HL-60/S4 treated with phorbol 12-myristate 13-acetate at 8.2 ng/mL for 4 days and 3 days (cell line): ENCODE data around the gene CPED1.
"Not testable (repeated sequence)": the region's sequence is repeated elsewhere in the genome, so short reads cannot be mapped to it uniquely, and the experiment has no call there.

ENCODE experiments used
- in situ Hi-C: fragments of 300-500 bp; cut with MboI; formaldehyde crosslinking; loops from 2 replicates; pipeline ENCODE4 v1.15.0; 2022; ENCODE audit warnings: low sequenced_read_pairs

Gene CPED1

DNA sequence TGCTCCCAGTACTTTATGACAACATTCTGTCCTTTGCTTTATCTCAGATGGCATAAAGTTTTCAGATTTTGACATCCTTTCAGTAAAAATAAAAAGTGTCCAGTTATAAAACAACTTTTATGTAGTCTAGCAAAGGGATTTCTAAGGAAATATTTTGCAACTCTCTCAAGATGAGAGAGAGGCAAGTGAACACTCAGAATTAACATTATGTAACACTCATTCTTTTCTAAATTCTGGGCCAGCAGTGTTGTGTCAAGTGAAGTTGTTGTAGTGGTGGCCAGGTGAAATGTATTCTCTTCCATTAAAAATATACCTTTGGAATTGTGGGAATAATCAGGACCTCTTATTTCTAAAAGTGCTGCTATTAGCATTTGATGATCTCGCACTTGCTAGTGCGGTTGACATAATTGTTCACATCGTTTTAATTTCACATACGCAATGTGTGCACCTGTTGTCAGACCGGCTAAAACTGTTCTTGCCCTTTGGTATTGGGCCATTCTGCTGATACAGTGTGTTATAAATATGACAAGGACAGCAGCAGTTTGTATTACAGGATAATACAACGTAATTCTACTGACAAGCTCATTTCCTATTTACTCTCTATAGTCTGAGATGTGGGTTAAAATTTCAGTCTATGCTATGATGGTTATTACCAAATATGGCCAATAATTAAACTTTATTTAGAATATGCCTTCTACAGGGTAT lies 23.8 kb downstream of the CPED1 start:
- in situ Hi-C loops, result no loop called here

DNA sequence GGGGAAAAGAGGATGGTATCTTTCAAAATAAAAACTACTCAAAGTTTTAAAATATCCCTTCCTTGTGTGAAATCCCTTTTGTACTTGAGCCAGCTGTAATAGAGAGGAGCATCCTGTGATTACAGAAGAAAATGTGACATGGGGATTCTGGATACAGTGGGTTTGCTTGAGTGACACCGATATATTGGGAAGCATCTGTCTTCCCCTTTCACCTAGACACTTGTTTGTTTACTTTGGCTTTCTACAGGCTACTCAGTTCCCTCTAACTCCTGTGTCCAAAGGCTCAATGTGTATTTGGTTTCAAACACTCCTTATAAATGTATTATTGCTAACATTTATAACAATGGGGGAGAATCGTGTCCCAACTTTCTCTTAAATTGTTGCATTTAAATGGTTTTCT lies 24.4 kb downstream of the CPED1 start:
- in situ Hi-C loops, result no loop called here

DNA sequence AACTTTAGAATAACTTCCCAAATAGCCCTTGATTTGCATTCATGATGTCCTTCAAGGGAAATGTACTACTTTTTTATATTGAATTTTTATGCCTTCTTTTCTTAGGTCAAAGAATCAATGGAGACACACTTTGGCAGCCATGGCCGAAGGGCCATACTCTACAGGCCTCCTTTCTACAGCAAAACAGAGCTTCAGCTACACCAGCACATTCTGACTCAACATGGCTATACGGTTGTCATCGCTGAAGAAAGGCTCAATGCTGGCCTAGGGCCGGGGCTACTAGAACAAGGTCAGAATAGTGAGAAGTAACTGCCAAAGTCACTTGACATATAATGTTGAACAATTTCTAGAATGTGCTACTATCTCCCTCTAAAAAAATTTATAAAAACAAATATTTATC lies 27.0 kb downstream of the CPED1 start:
- in situ Hi-C loops, result no loop called here

DNA sequence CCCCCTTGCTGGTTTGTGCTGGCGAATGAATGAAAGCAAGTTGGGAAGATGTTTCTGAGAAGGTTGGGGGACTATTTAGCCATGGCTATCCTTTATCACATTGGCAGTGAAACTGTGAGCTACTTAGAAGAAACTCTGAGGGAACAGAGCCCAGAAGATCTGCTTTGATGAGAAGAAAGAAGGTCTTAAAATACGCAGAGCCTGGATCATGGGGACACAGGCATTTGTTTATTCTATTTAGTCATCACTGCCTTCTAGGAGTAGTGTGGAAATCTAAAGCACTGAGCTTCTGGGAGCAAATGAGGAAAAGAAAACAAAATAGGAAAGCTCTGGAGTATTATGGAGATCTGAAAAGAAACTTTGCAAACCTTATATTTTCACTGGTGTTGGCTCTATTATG lies 28.5 kb downstream of the CPED1 start:
- in situ Hi-C loops, result no loop called here

DNA sequence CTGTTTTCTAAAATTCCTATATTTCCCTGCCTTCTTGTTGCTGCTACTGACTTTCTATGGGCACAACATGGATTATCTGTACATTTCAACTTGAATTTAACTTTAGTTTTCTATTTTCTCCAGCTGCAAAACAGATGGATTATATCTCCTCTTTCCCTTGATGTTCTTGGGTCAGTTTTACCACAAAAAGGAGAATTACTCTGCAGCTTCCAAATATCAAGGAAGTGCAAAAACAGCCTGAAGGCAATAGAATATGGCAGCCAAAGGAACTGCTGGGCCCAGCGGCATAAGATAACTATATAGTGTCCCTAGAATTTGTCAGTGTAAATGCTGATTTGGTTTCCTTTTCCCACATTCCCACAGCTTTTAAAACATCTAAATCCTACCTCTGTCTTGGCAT lies 29.1 kb downstream of the CPED1 start:
- in situ Hi-C loops, result no loop called here

DNA sequence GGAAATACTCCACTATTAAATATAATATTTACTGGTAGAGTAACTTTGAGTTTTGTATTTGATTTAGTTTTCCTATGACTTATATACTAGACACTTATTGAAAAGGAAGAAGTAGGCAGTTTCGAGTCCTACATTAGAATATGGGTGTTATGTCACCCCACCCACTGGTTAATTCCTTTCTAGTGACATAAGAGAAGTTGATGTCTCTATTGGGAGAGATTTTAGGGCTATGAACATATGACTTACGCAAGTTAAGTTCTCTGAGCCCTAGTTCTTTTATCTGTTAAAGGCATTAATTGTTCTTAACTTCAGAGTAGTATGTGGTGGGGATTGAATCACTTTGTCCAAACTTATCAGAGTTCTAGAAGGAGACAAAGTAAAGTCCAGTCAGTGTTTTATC lies 30.5 kb downstream of the CPED1 start:
- in situ Hi-C loops, result no loop called here

DNA sequence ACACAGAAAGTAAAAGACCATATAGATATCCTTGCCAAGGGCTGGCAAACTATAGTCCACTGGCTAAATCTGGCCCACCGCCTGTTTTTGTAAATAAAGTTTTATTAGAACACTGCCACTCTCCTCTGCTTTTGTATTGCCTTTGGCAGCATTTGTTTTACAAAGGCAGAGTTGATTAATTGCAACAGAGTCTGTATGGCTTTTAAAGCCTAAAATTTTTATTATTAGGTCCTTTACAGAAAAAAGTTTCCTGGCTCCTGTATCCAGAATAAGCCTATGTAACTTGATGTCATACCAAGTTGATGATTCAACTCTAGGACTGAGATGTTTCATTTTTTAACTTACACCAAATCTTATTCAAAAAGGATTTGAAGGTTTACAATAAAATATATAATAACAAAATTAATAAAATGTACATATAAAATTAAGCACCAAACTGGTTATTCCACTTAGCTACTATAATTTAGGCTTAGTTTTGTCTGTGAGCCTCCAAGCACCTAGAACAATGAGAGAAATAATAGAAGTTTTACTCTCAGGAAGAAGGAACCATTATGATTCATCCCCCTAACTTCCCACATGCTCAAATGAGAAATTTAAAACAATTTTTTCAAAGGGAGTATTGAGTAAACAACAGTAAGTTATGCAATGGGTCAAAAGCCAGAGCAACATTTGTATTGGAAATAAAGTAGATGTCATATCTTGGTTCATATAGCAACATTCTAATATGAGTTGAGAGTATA lies 31.9 kb downstream of the CPED1 start:
- in situ Hi-C loops, result no loop called here

DNA sequence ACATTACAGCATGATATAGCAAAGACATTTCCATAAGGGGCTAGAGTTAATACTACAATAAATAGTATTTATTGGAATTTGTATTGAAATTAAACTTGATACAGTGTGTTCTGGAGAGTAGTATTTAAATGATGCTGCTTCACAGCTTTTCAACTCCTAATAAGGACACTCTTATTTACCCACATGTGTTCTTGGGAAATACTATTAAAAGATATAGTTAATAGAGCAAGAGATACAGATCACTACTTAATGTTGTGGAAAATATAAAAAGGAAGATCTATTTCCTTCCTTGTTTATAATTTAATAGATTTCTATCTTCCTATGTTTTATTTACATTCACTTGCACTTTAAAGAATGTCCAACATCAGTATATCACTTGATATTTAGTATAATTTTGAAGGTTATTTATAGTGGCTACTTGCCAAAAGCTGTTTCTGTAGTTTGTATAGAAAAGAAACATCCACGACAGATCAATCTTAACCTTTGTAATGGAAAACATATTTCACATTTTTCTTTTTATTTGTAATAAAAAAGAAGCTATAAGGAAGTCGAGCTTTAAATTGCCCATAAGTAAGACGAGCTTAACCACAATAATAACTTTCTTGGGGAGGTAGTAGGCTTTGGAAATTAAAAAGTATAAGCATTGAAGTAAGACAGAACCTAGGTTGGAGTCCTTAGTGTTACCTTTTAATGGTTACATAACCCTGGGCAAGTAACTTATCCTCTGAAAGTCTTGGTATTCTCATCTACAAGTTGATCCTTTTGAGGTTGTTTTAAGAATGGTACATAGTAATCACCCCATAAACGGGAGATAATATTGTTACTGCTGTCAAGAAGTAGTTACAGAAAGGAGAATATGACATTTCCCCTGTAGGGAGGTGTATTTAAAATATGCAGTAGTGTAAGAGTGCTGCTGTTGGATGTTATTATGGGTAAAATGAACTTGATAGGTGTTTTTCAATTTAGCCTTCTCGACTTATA lies 32.8 kb downstream of the CPED1 start:
- in situ Hi-C loops, result no loop called here

DNA sequence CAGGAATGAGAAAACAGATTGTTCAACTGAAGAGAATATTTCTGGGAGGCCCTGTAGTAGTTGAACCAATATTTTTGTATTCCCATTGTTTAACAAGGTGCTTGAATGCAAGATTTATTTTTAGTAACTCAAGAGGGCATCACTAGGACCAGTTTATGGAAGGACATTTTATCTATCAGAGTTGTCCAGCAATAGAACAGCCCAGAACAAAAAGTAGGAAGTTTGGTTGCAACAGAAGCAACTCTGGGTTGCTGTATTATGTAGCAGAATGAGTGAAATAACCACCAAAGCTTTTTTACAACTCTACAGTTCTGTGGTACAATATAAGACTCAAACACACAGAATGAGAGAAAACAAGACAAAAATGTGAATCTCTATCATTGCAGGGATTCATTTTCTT lies 34.7 kb downstream of the CPED1 start:
- in situ Hi-C loops, result no loop called here

DNA sequence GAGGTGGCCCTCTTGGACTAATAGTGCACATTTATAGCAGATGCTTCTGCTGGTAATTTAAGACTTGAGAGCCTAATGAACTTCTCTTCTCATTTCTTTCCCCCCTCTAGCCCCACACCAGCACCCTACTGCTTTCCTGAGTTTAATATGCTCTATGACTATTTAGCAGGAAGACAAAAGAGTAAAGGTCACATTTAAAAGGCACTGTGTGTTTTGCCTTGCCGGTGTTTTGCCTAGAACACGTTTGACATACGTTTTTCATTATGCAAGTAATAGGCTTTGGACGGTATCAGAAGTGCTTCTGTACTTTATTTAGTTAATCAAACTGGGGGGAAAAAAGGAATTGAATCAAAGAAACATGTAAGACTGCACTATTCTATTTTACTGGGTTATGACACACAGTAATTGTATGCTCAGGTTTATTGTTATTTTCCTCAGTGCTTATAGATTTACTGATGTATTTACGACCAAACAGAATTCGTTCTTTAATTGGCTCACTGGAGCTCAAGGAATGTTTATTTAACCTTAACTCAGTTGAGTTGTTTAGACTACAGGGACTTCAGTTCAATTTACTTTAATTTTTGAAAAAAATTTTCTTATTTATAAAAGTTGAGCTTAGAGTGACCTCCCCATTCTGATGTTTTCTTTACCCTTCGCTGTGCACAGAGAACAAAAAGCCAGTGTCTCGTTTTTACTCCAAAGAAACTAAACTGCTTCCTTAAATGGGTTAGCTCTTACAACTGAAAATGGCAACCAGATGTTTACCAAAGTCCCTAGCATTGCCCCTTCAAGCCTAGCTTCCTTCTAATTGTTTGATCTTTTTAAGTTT lies 35.4 kb downstream of the CPED1 start:
- in situ Hi-C loops, result no loop called here

DNA sequence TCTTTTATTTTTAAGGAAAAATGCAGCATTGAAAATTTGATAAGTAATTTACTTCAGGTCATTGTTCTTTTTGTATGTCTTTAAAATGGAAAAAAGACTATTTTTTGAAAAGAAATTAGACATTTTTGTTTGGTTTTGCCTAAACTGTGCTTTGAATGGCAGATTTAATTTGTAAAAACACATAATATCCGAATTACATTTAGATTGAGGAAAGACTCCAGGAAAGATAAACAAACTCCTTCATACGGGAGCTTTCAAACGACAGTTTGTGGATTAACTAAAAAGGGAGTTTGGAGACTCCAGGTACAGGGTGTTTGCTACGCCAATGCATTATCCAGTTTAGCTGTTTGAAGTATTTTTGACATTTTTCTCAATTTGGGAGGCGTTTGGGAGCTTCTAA lies 36.1 kb downstream of the CPED1 start:
- in situ Hi-C loops, result no loop called here

DNA sequence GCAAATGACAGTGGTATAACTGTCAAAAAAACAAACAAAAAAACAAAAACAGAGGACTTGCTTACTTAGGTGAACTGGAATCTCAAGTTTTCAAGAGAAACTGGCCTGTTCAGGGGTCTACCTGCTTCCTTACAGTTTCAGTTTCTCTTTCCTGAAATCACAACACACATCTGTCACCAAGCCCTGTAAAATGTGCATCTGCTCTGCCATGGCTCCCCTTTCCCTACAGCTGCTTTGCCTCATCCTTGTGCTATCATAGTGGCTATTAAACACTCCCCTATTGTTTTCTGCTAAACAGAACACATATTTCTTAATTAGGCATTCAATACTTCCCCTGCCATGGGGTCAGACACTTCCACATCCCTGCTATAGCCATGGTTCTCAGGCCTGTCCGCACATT lies 37.6 kb downstream of the CPED1 start:
- in situ Hi-C loops, result no loop called here

DNA sequence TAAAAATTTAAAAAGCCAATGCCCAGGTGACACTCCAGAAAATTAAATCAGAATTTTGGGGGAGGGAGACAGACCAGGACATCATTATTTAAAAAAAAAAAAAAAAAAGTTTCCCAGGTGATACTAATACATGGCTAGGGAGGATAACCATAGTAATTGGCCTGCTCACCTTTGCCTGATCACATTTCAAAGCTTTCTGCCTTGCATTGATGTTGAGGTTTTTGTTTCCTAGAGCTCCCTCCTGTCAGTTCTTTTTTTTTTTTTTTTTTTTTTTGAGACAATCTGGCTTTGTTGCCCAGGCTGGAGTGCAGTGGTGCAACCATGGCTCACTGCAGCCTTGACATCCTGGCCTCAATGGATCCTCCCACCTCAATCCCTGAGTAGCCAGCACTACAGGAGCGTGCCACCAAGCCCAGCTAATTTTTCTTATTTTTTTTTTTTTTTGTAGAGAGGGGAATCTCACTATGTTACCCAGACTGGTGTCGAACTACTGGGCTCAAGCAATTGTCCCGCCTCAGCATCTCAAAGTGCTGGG lies 38.1 kb downstream of the CPED1 start:
- in situ Hi-C loops, result no loop called here

DNA sequence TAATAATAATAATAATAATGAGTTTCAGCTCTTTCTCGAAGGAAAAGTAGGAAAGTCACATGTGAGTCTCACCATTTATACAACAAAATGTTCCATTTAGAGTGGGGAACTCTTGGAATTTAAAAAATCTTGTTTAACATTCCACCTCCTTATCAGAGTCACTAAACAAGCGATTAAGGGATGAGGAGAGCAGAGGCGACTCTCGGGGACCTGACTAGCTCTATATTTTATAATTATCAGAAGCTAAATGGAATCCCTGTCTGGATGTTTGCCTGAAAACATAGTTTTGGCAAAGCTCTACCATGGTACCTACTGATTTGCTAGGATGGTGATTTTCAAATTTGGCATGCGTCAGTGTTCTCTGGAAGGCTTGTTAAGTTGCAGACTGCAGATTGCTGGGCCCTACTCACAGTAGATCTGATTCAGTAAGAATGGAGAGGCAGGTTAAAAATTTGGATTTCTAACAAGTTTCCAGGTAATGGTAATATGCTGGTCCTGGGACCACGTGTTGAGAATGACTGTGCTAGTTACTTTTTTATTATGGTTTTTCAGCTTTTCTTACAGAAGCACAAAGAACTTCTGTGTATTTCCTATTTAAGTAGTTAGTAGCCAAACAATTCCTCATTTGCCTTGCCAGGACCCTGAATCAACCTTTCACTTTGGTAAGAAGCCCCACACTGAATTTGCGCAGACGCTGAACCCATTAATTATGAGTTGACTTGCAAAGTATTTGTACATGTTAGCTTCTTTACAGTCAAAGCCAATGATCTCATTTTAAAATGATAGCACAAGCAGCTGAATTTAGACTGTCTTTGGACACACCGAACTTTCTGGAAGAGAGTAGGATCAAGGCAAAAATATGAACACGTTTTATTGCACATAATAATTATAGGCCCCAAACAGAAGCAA lies 39.5 kb downstream of the CPED1 start:
- in situ Hi-C loops, result no loop called here

DNA sequence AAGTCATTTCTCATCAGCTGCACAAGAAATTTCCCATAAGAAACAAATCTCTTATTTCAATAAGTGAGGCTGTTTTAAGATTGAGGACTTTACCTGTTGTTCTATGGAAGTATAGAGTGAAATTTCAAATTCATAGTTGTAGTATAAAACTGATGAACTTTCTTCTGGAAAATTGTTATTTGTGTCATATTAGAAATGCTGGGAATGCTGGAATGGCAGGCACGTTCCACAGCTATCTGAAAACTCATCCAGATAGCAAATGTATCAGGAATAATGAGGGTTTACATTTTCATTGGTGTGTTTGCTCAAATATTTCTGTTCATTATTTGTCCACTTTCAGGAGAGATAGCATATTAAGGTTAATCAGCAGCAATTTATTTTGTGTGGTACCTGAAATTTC lies 40.8 kb downstream of the CPED1 start:
- in situ Hi-C loops, result no loop called here

DNA sequence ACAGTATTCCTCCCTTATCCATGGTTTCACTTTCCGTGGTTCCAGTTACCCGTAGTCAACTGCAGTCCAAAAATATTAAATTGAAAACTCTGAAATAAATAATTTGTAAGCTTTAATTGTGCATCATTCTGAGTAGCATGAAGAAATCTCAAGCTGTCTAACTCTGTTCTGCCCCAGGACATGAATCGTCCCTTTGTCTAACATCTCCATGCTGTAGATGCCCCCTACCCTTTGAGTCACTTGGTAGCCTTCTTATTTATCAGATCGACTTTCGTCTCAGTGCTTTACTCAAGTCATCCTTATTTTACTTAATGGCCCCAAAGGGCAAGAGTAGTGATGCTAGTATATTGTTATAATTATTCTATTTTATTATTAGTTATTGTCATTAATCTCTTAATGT lies 41.8 kb downstream of the CPED1 start:
- in situ Hi-C loops, result no loop called here

DNA sequence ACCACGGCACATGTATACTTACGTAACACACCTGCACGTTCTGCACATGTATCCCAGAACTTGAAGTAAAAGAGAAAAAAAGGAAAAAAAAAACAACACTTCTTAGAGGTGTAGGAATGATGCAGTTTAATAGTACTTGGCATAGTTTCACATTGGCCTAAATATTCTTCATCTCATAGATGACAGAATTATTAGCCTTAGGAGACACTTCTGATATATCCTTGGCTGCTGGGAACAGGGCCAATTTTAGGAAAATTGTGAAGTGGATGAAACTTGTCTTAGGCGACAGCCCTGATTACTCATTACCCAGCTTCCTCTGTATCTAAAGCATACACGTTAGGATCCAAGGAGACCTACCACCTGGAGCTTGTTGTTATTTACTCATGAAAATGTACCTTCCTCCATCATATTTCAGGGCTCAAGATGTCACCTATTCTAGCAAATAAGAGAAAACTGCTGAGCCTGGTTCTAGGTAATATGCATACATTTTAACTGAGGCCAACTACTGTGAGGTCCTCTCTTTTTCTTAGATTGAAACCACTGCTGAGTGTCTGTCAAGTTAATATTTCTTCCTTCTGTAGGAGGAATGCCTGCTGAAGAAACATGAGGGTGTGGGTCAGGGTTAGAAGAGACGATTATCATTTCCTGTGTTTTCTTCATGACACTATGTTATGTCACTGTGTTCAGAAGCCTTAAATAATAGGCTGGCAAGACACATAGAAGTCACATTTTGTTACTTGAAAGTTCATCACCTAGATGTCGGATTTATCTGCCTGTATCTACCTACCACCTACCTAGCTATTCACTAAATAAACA lies 44.3 kb downstream of the CPED1 start:
- in situ Hi-C loops, result no loop called here

DNA sequence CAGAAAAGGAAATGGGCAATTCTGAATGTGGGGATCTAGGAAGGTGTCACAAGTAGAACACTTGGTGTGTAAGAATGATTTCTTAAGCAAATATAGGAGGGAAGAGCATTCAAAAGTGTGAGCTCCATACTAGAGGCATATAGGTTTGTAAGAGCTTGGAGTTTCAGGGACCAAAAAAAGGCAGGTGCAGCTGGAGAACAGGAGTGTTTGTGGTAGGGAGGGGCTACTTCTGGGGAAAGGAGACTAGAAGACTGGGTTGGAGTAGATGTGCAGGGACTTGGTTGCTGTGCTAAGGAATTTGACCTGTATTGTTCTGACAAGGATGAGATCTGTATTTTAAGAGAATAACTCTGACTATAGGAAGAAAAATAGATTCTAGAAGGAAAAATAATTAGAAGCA lies 46.4 kb downstream of the CPED1 start:
- in situ Hi-C loops, result no loop called here

DNA sequence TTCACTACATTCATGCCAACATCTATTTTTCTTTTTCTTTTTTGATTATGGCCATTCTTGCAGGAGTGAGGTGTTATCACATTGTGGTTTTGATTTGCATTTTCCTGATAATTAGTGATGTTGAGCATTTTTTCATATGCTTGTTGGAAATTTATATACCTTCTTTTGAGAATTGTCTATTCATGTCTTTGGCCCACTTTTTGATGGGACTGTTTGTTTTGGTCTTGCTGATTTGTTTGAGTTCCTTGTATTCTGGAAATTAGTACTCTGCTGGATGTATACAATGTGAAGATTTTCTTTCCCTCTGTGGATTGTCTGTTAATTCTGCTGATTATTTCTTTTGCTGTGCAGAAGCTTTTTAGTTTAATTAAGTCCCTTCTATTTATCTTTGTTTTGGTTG lies 48.3 kb downstream of the CPED1 start:
- in situ Hi-C loops, result not testable (repeated sequence)
